ENCODE results near the gene BEX4. TPM values are rescaled to one million over a fixed set of nuclear protein-coding genes. Genes with fewer than 3 reads are reported as not detected.

BEX4 gene
- total RNA-seq, 2 experiments from 2014 or later: 23.3 to 25.6 TPM

GRCh38 chrX:103254171-103254824 lies 39.4 kb downstream of the BEX4 start:
- H3K4me3 Mint-ChIP-seq: peak overlapping the region; percentile 97
- H3K36me3 Mint-ChIP-seq: peaks cover 6% of the 10 kb centered on the region
- no peaks in the 10 kb centered on the region for H3K9me3 Mint-ChIP-seq
- H3K4me1 Mint-ChIP-seq: peaks cover 14% of the 10 kb centered on the region
- POLR2A ChIA-PET: interaction anchor here (1.1 kb wide), 1 partner anchor 1099 kb away, joined by 3 read pairs; the partner anchor contains the start of gene BEX5
- DNase-seq (peak; percentile 40), ATAC-seq (ENCODE audit: low read depth) (peak; percentile 69)
- peak overlapping the region; percentile 96 for H3K27ac Mint-ChIP-seq
- H3K27me3 Mint-ChIP-seq: no peaks in the 10 kb centered on the region

GRCh38 chrX:103254921-103255493 lies 40.1 kb downstream of the BEX4 start, which contains the start of gene TCEAL8:
Gene TCEAL8, minus strand, starts transcription at chrX:103255155. Its CDS starts 1,176 bp downstream, at chrX:103253979.
- H3K36me3 Mint-ChIP-seq: peaks cover 6% of the 10 kb centered on the region
- POLR2A ChIA-PET: interaction anchor here (0.6 to 1.1 kb wide), 3 partner anchors 37 to 1099 kb away, joined by 3 to 4 read pairs (median 3); partner anchors contain the start of genes BEX4 and BEX5
- DNase-seq: peak; percentile 57

GRCh38 chrX:103256651-103257050 lies 41.7 kb downstream of the BEX4 start:
- H3K4me1 Mint-ChIP-seq: peaks cover 14% of the 10 kb centered on the region
- H3K27me3 Mint-ChIP-seq: peaks cover 4% of the 10 kb centered on the region
- H3K9me3 Mint-ChIP-seq: no peaks in the 10 kb centered on the region
- no peak overlapping the region for H3K27ac Mint-ChIP-seq
- ATAC-seq (ENCODE audit: low read depth) (no peak), DNase-seq (no peak)
- no peak overlapping the region for H3K4me3 Mint-ChIP-seq
- H3K36me3 Mint-ChIP-seq: peaks cover 6% of the 10 kb centered on the region
- POLR2A ChIA-PET: no interaction called here

More at GRCh38 chrX:103254921-103255493, 40.1 kb downstream of the BEX4 start, which contains the start of gene TCEAL8:
- H3K9me3 Mint-ChIP-seq: no peaks in the 10 kb centered on the region
- ATAC-seq (ENCODE audit: low read depth): peak; percentile 80
- peaks cover 14% of the 10 kb centered on the region for H3K4me1 Mint-ChIP-seq
- H3K4me3 Mint-ChIP-seq: peak within 1 kb of the TSS; percentile 97
- no peaks in the 10 kb centered on the region for H3K27me3 Mint-ChIP-seq
- H3K27ac Mint-ChIP-seq: peak within 1 kb of the TSS; percentile 96

- DNase-seq (no peak), ATAC-seq (ENCODE audit: low read depth) (no peak)
- POLR2A ChIA-PET: no interaction called here
- H3K27me3 Mint-ChIP-seq: peaks cover 11% of the 10 kb centered on the region
- no peak overlapping the region for H3K27ac Mint-ChIP-seq
- H3K4me3 Mint-ChIP-seq: no peak overlapping the region
- H3K4me1 Mint-ChIP-seq: peaks cover 14% of the 10 kb centered on the region
- H3K9me3 Mint-ChIP-seq: no peaks in the 10 kb centered on the region
- peaks cover 6% of the 10 kb centered on the region for H3K36me3 Mint-ChIP-seq
Measured at GRCh38 chrX:103258275-103258674, 43.4 kb downstream of the BEX4 start.

Other genes with a start within 250 kb of the BEX4 start
- not detected for gene BEX1, start 150.9 kb upstream of the BEX4 start, total RNA-seq
- gene NXF3, start 122.0 kb upstream of the BEX4 start, total RNA-seq: not detected
- 10 to 100 TPM; 37.3 to 38.3 TPM for gene TCEAL8, start 40.0 kb downstream of the BEX4 start, total RNA-seq
- not detected for gene TCEAL5, start 61.6 kb downstream of the BEX4 start, total RNA-seq
- gene BEX2, start 95.9 kb downstream of the BEX4 start, total RNA-seq: 10 to 100 TPM; 15.7 to 16.8 TPM
- not detected for gene TCEAL7, start 115.1 kb downstream of the BEX4 start, total RNA-seq
- gene TCEAL9, start 141.4 kb downstream of the BEX4 start, total RNA-seq: 1 to 10 TPM; 1.5 to 1.8 TPM
- 10 to 100 TPM; 15.1 to 15.8 TPM for gene BEX3, start 161.4 kb downstream of the BEX4 start, total RNA-seq

Data from activated naive CD8-positive, alpha-beta T cell treated with anti-CD3 and anti-CD28 coated beads, Interleukin-2, amount 10 ng/mL, durations not matched to agents 7 days and 5 days (primary cell).